GM12892 (cell line): ENCODE results near the gene KIRREL3.

Source experiments
- POLR2A ChIP-seq: IDR thresholded peaks from 2 replicates; pipeline ENCODE4 v1.6.1; 2011; ENCODE audit warnings: low read depth, low read length, control low read depth
- TAF1 ChIP-seq: IDR thresholded peaks from 2 replicates; pipeline ENCODE4 v1.6.1; 2011; ENCODE audit warnings: low read depth, mild to moderate bottlenecking, control low read depth, low read length, borderline replicate concordance

DNA sequence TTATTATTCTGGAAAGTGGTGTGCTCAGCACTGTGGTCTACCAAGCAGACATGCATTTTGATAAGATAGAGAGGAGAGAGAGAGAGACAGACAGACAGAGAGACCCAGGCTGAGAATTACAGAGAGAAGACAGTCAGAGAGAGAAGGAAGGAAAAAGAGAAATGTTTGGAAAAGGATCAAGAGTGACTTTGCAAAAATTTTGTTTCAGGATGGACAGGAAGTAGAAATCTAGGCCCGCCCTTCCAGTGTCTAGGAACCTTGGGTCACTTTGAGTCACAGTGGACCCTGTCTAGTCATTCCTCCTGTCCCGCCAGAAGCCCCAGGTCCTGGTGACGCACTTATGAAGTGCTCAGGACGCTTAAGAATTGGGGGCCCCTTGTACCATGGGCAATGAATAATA is 478.4 kb downstream of the KIRREL3 start:
- no peak for TF ChIP-seq POLR2A
- no peak for TF ChIP-seq TAF1
